Activated CD4-positive, alpha-beta T cell treated with anti-CD3 and anti-CD28 coated beads for 48 hours (primary cell): Measurements from ENCODE around the gene ACLY.
"Not testable (repeated sequence)": the region's sequence is repeated elsewhere in the genome, so short reads cannot be mapped to it uniquely, and the experiment has no call there.

Experiments used
- DNase-seq: peaks from one replicate; pipeline ENCODE4 v3.0.0-alpha.2; 2020

The ACLY gene

GRCh38 chr17:41939044-41939692 is 20.4 kb upstream of the ACLY start:
- DNase-seq: no peak

GRCh38 chr17:41937970-41938954 is 19.5 kb upstream of the ACLY start:
- no peak for DNase-seq

GRCh38 chr17:41935641-41936040 is 16.9 kb upstream of the ACLY start:
- DNase-seq: no peak

- DNase-seq: no peak
Observed at GRCh38 chr17:41932816-41933389, 14.2 kb upstream of the ACLY start.

GRCh38 chr17:41931715-41932114 is 13.0 kb upstream of the ACLY start:
- not testable (repeated sequence) for DNase-seq

GRCh38 chr17:41930833-41931156 is 12.0 kb upstream of the ACLY start:
- not testable (repeated sequence) for DNase-seq

- DNase-seq: peak; percentile 98
Observed at GRCh38 chr17:41930009-41930832, 11.5 kb upstream of the ACLY start, which contains the start of gene ODAD4. ODAD4 (plus strand) TSS chr17:41930617; CDS start chr17:41930724, 107 bp downstream.

- peak; percentile 33 for DNase-seq
Observed at GRCh38 chr17:41928693-41929251, 10.0 kb upstream of the ACLY start.

GRCh38 chr17:41925991-41926590 is 7.3 kb upstream of the ACLY start:
- no peak for DNase-seq

GRCh38 chr17:41920580-41920955 is 1.8 kb upstream of the ACLY start:
- DNase-seq: no peak

GRCh38 chr17:41919840-41920579 is 1.3 kb upstream of the ACLY start:
- no peak for DNase-seq

- DNase-seq: no peak
Observed at GRCh38 chr17:41919165-41919817, 540 bp upstream of the ACLY start.

- DNase-seq: peak; percentile 56
Observed at GRCh38 chr17:41917679-41918313, 955 bp downstream of the ACLY start.

GRCh38 chr17:41917192-41917591 is 1.6 kb downstream of the ACLY start:
- no peak for DNase-seq

- DNase-seq: no peak
Observed at GRCh38 chr17:41915566-41915965, 3.2 kb downstream of the ACLY start.

GRCh38 chr17:41915020-41915419 is 3.7 kb downstream of the ACLY start:
- no peak for DNase-seq

- DNase-seq: no peak
Observed at GRCh38 chr17:41914358-41914766, 4.4 kb downstream of the ACLY start.

GRCh38 chr17:41913798-41914197 is 5.0 kb downstream of the ACLY start:
- DNase-seq: no peak

GRCh38 chr17:41912925-41913324 is 5.8 kb downstream of the ACLY start:
- no peak for DNase-seq

- no peak for DNase-seq
Observed at GRCh38 chr17:41910701-41911391, 7.9 kb downstream of the ACLY start.
